Measurements from ENCODE around the gene MYLK.

The MYLK gene

GRCh38 chr3:123798550-123798949, 85.6 kb downstream of the MYLK start:
- DNase-seq (ENCODE audit: low read depth in 1 of 2, low spot score in 1 of 2) = no peak

- no peak for DNase-seq (ENCODE audit: low read depth in 1 of 2, low spot score in 1 of 2)
Measured at GRCh38 chr3:123795471-123796251, 88.5 kb downstream of the MYLK start.

GRCh38 chr3:123793425-123793824, 90.7 kb downstream of the MYLK start:
- no peak for DNase-seq (ENCODE audit: low read depth in 1 of 2, low spot score in 1 of 2)

- no peak for DNase-seq (ENCODE audit: low read depth in 1 of 2, low spot score in 1 of 2)
Measured at GRCh38 chr3:123792473-123793201, 91.5 kb downstream of the MYLK start.

- no peak for DNase-seq (ENCODE audit: low read depth in 1 of 2, low spot score in 1 of 2)
Measured at GRCh38 chr3:123791898-123792297, 92.2 kb downstream of the MYLK start.

- no peak for DNase-seq (ENCODE audit: low read depth in 1 of 2, low spot score in 1 of 2)
Measured at GRCh38 chr3:123791417-123791816, 92.7 kb downstream of the MYLK start.

- DNase-seq (ENCODE audit: low read depth in 1 of 2, low spot score in 1 of 2) = no peak
Measured at GRCh38 chr3:123791073-123791370, 93.1 kb downstream of the MYLK start.

GRCh38 chr3:123790254-123791072, 93.7 kb downstream of the MYLK start:
- DNase-seq (ENCODE audit: low read depth in 1 of 2, low spot score in 1 of 2) = no peak

GRCh38 chr3:123789760-123790159, 94.4 kb downstream of the MYLK start:
- no peak for DNase-seq (ENCODE audit: low read depth in 1 of 2, low spot score in 1 of 2)

- DNase-seq (ENCODE audit: low read depth in 1 of 2, low spot score in 1 of 2) = no peak
Measured at GRCh38 chr3:123789160-123789559, 95.0 kb downstream of the MYLK start.

- no peak for DNase-seq (ENCODE audit: low read depth in 1 of 2, low spot score in 1 of 2)
Measured at GRCh38 chr3:123788710-123789109, 95.4 kb downstream of the MYLK start.

GRCh38 chr3:123787133-123787532, 97.0 kb downstream of the MYLK start:
- no peak for DNase-seq (ENCODE audit: low read depth in 1 of 2, low spot score in 1 of 2)

- DNase-seq (ENCODE audit: low read depth in 1 of 2, low spot score in 1 of 2) = no peak
Measured at GRCh38 chr3:123785602-123786001, 98.5 kb downstream of the MYLK start.

GRCh38 chr3:123783811-123784210, 100.3 kb downstream of the MYLK start:
- DNase-seq (ENCODE audit: low read depth in 1 of 2, low spot score in 1 of 2) = no peak

GRCh38 chr3:123783050-123783689, 101.0 kb downstream of the MYLK start:
- no peak for DNase-seq (ENCODE audit: low read depth in 1 of 2, low spot score in 1 of 2)

GRCh38 chr3:123782488-123782887, 101.6 kb downstream of the MYLK start:
- no peak for DNase-seq (ENCODE audit: low read depth in 1 of 2, low spot score in 1 of 2)

- no peak for DNase-seq (ENCODE audit: low read depth in 1 of 2, low spot score in 1 of 2)
Measured at GRCh38 chr3:123781571-123782275, 102.4 kb downstream of the MYLK start.

GRCh38 chr3:123781138-123781537, 103.0 kb downstream of the MYLK start:
- DNase-seq (ENCODE audit: low read depth in 1 of 2, low spot score in 1 of 2) = no peak

GRCh38 chr3:123780656-123781055, 103.5 kb downstream of the MYLK start:
- no peak for DNase-seq (ENCODE audit: low read depth in 1 of 2, low spot score in 1 of 2)

- no peak for DNase-seq (ENCODE audit: low read depth in 1 of 2, low spot score in 1 of 2)
Measured at GRCh38 chr3:123779655-123780231, 104.4 kb downstream of the MYLK start.

Measured in stimulated activated CD4-positive, alpha-beta T cell treated with anti-CD3 and anti-CD28 coated beads, Interleukin-15, amount 100 ng/mL, for 1 hour (primary cell).